Measurements from ENCODE around the gene CDS2.

The CDS2 gene

DNA sequence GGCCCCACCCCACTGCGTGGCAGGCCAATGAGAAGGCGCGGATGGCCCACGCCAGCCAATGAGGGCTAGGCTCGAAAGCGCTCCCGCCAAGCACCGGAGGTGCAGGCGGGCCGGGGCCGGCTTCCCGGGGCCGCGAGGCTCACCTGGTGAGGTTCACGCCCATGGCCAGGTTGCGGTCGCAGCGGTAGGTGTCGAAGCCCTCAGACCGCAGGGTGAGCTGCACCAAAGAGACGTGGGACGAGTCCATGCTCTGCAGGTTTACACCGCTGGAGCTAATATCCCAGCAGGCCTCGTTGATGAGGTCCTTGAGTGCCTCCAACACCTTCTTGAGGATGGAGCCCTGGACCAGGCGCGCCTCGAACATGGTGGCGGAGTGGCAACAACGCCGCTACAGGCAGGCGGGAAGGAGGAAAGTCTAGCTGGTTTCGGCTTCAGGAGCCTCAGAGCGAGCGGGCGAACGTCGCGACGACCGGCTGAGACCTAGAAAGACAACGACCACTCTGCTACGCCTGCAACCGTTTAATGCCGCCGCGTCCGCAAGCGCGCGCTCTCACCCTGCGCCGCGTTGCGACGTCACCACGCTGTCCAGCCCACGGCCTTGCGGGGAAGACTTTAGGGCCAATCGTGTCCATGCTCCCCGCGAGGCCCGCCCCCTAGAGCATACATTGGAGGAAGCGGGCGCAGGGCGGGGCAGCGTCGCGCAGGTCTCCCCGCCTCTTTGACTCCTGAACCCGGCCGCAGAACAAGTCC is 7.2 kb upstream of the CDS2 start, which contains the start of gene PCNA:
PCNA (minus strand) TSS at position 524 of the 750 bp plus-strand sequence; CDS start at position 364, 160 bp downstream.
- peak; percentile 97 for DNase-seq (ENCODE audit: low read depth)

DNA sequence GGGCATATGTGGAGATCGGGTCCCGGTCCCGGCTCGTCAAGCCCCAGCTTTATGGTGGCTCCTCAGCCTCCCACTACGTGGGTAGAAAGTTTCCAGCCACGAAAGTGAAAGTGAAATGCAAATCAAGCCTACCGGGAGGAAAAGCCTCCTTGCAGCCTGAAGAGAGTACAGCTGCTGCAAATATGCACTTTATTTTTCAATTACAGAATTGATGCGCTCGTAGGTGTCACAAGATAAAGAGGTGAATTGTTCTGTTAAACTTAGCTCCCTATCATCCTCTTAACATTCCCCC is 6.7 kb upstream of the CDS2 start:
- no peak for DNase-seq (ENCODE audit: low read depth)

GRCh38 chr20:5122873-5123260 is 3.9 kb upstream of the CDS2 start:
- DNase-seq (ENCODE audit: low read depth), result no peak

DNA sequence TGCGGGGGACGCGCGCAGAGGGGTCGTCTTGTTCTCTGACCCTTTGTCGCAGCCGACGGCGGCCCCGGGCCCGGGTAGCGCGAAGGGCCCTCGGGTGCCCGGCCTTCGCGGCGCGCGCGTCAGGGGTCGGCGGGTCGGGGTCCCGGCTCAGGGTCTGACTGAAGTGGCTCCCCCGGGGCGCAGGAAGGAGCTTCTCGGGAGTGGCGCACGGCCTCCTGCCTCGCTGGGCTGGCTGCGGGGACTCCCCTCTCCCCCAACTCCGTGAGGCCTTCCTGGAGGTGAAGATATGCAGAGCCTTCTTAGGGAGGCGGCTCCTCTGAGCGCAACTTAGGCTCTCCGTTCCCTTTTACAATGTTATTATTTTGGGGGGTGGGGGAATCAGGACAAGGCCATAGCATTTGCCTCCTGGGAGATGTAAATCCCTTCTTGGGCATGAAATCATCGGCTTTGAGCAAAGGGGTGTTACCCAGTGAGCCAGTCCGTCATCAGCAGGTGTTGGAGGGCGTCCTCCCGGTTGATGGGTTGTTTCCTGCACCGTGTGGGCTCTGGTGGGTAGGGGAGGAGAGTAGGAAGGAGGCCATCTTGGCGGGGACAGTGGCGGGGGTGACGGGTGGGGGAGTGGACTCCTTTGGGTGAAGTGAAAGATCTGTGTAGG is 523 bp downstream of the CDS2 start:
- DNase-seq (ENCODE audit: low read depth), result no peak

DNA sequence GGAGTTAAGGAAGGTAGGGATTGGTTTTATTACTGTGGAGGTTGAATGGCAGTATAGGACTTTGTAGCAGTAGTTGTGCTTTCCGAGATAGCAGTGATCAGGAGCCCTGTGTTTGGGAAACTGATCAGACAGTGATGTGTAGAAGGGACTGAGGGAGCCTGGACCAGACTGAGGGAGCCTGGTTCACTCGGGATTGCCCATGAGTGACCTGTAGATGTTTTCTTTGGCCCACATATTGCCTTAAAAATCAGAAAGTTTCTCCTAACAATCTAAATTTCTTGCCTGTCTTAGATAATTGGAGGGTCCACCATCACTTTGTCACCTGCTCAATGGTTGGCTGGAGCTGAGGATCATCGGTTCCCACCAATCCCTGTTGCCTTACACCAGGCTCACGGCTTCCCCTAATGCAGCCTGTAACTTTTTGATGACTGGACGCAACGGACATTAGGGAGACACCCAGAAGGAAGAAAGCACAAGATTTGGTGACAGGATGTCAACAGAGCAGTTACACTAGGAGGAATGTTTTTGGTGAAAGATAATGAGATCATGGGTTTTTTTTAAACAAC is 1.1 kb downstream of the CDS2 start:
- no peak for DNase-seq (ENCODE audit: low read depth)

GRCh38 chr20:5128886-5129285 is 2.1 kb downstream of the CDS2 start:
- no peak for DNase-seq (ENCODE audit: low read depth)

DNA sequence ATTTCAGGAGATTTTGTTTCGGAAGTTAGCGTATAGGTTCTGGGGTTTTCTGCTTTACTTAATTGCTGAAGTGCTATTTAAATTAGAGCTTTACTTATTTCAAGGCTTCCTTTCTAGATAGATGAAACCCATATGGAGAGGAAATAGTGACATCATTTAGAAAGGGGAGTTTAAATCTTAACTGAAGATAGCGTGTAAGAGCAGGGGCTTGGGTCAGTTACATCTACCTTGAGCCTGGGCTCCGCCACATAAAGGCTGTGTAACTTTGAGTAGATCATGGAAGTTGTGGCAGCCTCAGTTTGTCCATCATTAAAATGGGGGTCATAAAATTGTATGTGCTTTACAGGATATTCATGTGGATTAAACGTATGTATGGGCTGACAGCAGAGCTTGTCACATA is 4.7 kb downstream of the CDS2 start:
- no peak for DNase-seq (ENCODE audit: low read depth)

GRCh38 chr20:5133998-5134397 is 7.2 kb downstream of the CDS2 start:
- no peak for DNase-seq (ENCODE audit: low read depth)

DNA sequence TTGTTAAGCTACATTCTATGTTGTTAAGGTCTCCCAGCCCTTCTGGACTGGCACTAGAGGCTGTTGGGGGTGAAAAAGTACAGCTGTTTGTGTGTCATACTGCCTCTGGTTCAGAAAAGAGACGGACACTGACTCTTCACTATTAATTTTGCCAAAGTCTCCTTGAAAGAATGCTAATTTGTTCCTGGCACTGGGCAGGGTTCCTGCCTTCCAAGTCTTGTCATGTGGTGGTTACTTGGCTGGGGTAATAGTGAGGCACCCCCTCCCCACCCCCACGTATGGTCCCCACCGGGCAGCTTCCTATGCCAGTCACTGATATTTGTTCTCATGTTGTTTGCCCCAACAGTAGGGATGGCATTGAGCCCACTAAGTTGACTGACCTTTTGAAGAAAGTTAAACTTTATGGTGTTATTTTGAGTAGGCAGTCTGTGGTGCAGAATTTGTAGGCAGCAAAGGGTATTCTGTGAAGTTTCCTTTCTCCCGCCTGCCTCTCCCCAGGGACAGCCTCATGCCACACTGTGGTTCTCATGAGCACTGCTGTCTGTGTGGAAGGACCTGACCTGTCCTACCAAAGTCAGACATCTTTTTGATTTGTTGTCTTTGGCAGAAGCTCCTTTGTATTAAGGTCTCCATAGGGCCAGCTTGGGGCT is 8.7 kb downstream of the CDS2 start:
- DNase-seq (ENCODE audit: low read depth), result no peak

- no peak for DNase-seq (ENCODE audit: low read depth)
These were observed 9.3 kb downstream of the CDS2 start for GRCh38 chr20:5136096-5136495.

DNA sequence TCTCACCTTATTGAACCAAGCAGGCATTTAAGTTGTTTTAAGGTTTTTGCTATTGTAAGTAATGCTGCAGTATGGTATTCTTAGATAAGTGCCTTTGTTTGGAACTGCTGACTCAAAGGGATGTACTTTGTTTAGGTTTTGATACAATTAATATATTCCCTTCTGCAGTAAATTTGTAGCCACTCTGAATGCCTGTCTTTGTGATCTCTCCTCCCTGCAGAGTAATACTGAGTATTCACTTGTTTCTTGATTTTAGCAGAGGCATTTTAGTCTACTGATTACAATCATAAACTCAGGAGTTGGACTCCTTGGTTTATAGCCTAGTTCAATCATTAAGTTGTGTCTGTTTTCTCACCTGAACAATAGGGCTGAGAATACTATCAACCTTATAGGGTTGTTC is 13.4 kb downstream of the CDS2 start:
- no peak for DNase-seq (ENCODE audit: low read depth)

GRCh38 chr20:5141615-5142014 is 14.8 kb downstream of the CDS2 start:
- no peak for DNase-seq (ENCODE audit: low read depth)

GRCh38 chr20:5143851-5144250 is 17.0 kb downstream of the CDS2 start:
- no peak for DNase-seq (ENCODE audit: low read depth)

DNA sequence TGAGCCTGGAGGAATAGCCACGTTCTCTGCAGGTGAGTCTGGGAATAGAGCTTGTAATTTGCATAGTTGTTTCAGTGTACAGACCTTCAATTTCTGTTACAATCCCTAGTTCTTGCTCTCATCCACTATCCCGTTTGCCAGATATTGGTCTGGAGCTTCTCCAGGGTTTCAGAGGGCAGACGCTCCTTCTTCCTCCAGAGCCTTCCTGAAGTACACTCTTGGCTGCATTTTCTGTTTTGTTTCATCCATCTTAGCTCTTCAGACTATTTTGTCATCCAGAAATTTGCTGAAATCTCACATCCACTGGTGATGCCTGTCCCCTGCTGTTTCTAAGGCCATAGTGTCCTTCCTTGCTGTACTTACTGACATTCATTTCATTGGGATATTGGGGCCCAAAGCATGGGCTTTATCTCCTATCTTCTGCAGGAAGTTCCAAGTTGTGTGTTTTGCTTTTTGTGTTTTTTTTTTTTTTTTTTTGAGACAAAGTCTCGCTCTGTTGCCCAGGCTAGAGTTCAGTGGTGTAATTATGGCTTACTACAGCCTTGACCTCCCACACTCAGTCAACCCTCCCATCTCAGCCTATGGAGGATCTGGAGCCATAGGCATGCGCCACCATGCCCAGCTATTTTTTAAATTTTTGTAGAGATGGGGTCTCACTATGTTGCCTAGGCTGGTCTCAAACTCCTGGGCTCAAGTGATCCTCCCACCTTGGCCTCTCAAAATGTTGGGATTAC is 18.7 kb downstream of the CDS2 start:
- no peak for DNase-seq (ENCODE audit: low read depth)

- no peak for DNase-seq (ENCODE audit: low read depth)
These were observed 19.4 kb downstream of the CDS2 start for GRCh38 chr20:5146099-5146668.

GRCh38 chr20:5146871-5147592 is 20.2 kb downstream of the CDS2 start:
- DNase-seq (ENCODE audit: low read depth), result no peak

GRCh38 chr20:5148581-5148980 is 21.8 kb downstream of the CDS2 start:
- no peak for DNase-seq (ENCODE audit: low read depth)

DNA sequence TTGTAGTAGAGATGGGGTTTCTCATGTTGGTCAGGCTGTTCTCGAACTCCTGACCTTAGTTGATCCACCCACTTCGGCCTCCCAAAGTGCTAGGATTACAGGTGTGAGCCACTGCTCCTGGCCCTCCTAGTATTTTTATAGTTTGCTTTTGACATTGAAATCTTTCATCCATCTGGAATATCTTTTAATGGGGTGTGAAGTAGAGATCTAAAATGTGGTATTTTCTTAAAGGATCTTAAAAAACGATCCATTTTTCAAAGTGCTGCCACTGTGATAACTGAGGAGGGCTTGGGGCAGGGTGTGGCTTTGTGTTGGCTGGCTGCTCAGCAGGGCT is 23.1 kb downstream of the CDS2 start:
- no peak for DNase-seq (ENCODE audit: low read depth)

GRCh38 chr20:5150226-5151076 is 23.6 kb downstream of the CDS2 start:
- no peak for DNase-seq (ENCODE audit: low read depth)

DNA sequence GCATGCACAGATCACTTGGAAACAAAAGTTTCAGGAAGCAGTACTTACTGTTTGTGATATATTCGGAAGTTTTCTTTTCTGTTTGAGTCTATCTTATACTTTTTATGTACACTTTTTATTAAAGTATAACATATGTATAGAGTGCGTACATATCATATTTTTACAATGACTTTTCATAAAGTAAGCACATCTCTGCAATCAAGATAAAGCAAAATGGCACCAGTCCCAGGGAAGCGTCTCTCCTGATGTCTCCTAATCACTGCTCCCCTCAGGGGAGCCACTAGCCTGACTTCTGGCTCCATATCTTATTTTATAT is 26.3 kb downstream of the CDS2 start:
- DNase-seq (ENCODE audit: low read depth), result no peak

All from CMK (cell line).